Memory B cell (primary cell): ENCODE results near the gene ITK.

ENCODE experiments used
- ATAC-seq: fragments of 150-1000 bp; cut with Tn5 transposase; 2 replicates; pipeline ENCODE4 v1.10.0; 2021; ENCODE audit warnings: low read depth, mild to moderate bottlenecking, moderate library complexity
- DNase-seq, 2 donors: peaks; one replicate each; pipeline ENCODE4 v3.0.0; 2022; ENCODE audit warnings: low spot score in 2 of 2
- H3K27ac Mint-ChIP-seq: one replicate; pipeline ENCODE4 v1.8.0; 2022; ENCODE audit warnings: mild to moderate bottlenecking, moderate library complexity, mixed read lengths
- H3K27me3 Mint-ChIP-seq: one replicate; pipeline ENCODE4 v1.8.0; 2022; ENCODE audit warnings: mixed read lengths
- H3K36me3 Mint-ChIP-seq: one replicate; pipeline ENCODE4 v1.8.0; 2022; ENCODE audit warnings: mild to moderate bottlenecking, mixed read lengths
- H3K4me1 Mint-ChIP-seq: one replicate; pipeline ENCODE4 v1.8.0; 2022; ENCODE audit warnings: mixed read lengths
- H3K4me3 Mint-ChIP-seq: one replicate; pipeline ENCODE4 v1.8.0; 2022; ENCODE audit warnings: mild to moderate bottlenecking, moderate library complexity, mixed read lengths
- H3K9me3 Mint-ChIP-seq: one replicate; pipeline ENCODE4 v1.8.0; 2022; ENCODE audit warnings: mixed read lengths

ITK gene

GRCh38 chr5:157180374-157181264, at the start of gene ITK:
ITK (plus strand) TSS chr5:157180840; CDS start chr5:157180978, 138 bp downstream.
- Mint-ChIP-seq H3K36me3 (no peaks in the 10 kb centered on the region), H3K4me3 (no peak within 1 kb of the TSS), H3K27me3 (peaks cover 3% of the 10 kb centered on the region), H3K4me1 (peaks cover 4% of the 10 kb centered on the region), H3K27ac (no peak within 1 kb of the TSS), H3K9me3 (no peaks in the 10 kb centered on the region)
- ATAC-seq (no peak), DNase-seq (no peak)

- no peak for DNase-seq
- Mint-ChIP-seq H3K36me3 (peaks cover 2% of the 10 kb centered on the region), H3K27ac (no peak overlapping the region), H3K9me3 (no peaks in the 10 kb centered on the region), H3K27me3 (no peaks in the 10 kb centered on the region), H3K4me1 (peaks cover 6% of the 10 kb centered on the region), H3K4me3 (no peak overlapping the region)
- peak; percentile 58 for ATAC-seq
These were observed 49.7 kb upstream of the ITK start for GRCh38 chr5:157130925-157131324.

- H3K27me3 Mint-ChIP-seq: no peaks in the 10 kb centered on the region
- ATAC-seq: no peak
- no peak for DNase-seq
- H3K9me3 Mint-ChIP-seq: no peaks in the 10 kb centered on the region
- H3K36me3 Mint-ChIP-seq: peaks cover 2% of the 10 kb centered on the region
- no peak overlapping the region for H3K27ac Mint-ChIP-seq
- H3K4me3 Mint-ChIP-seq: no peak overlapping the region
- H3K4me1 Mint-ChIP-seq: peaks cover 9% of the 10 kb centered on the region
These were observed 48.4 kb upstream of the ITK start for GRCh38 chr5:157132281-157132612.

- Mint-ChIP-seq H3K27me3 (no peaks in the 10 kb centered on the region), H3K27ac (no peak overlapping the region), H3K36me3 (peaks cover 15% of the 10 kb centered on the region), H3K4me3 (no peak overlapping the region), H3K9me3 (no peaks in the 10 kb centered on the region), H3K4me1 (peaks cover 24% of the 10 kb centered on the region)
- ATAC-seq (no peak), DNase-seq (no peak)
These were observed 42.9 kb upstream of the ITK start for GRCh38 chr5:157137691-157138090.

- peak; percentile 75 to 94 for DNase-seq
- Mint-ChIP-seq H3K9me3 (no peaks in the 10 kb centered on the region), H3K27me3 (no peaks in the 10 kb centered on the region), H3K27ac (peak within 1 kb of the TSS; percentile 95), H3K4me1 (peaks cover 21% of the 10 kb centered on the region), H3K36me3 (peaks cover 14% of the 10 kb centered on the region), H3K4me3 (peak within 1 kb of the TSS; percentile 96)
- peak; percentile 96 for ATAC-seq
These were observed 38.1 kb upstream of the ITK start, which contains the start of gene MED7 for GRCh38 chr5:157142317-157143126. MED7 (minus strand) TSS chr5:157142865; CDS start chr5:157139431, 3,434 bp downstream.

- Mint-ChIP-seq H3K4me1 (peaks cover 21% of the 10 kb centered on the region), H3K36me3 (peaks cover 14% of the 10 kb centered on the region), H3K4me3 (peak overlapping the region; percentile 96), H3K9me3 (no peaks in the 10 kb centered on the region), H3K27me3 (no peaks in the 10 kb centered on the region), H3K27ac (peak overlapping the region; percentile 95)
- DNase-seq (peak in 1 of 2 donors; percentile 35), ATAC-seq (peak; percentile 48)
These were observed 37.3 kb upstream of the ITK start for GRCh38 chr5:157143127-157143971.

- H3K27ac Mint-ChIP-seq: no peak overlapping the region
- no peak overlapping the region for H3K4me3 Mint-ChIP-seq
- no peaks in the 10 kb centered on the region for H3K9me3 Mint-ChIP-seq
- DNase-seq (peak; percentile 74 to 75), ATAC-seq (peak; percentile 88)
- H3K27me3 Mint-ChIP-seq: no peaks in the 10 kb centered on the region
- peaks cover 6% of the 10 kb centered on the region for H3K4me1 Mint-ChIP-seq
- H3K36me3 Mint-ChIP-seq: no peaks in the 10 kb centered on the region
These were observed 31.7 kb upstream of the ITK start for GRCh38 chr5:157148734-157149615.

GRCh38 chr5:157150995-157151394, 29.6 kb upstream of the ITK start:
- Mint-ChIP-seq H3K27ac (no peak overlapping the region), H3K27me3 (no peaks in the 10 kb centered on the region), H3K36me3 (no peaks in the 10 kb centered on the region), H3K9me3 (no peaks in the 10 kb centered on the region), H3K4me1 (peaks cover 6% of the 10 kb centered on the region), H3K4me3 (no peak overlapping the region)
- no peak for DNase-seq
- no peak for ATAC-seq

- H3K36me3 Mint-ChIP-seq: no peaks in the 10 kb centered on the region
- H3K27ac Mint-ChIP-seq: no peak overlapping the region
- H3K27me3 Mint-ChIP-seq: peaks cover 2% of the 10 kb centered on the region
- no peak for DNase-seq
- H3K9me3 Mint-ChIP-seq: no peaks in the 10 kb centered on the region
- no peak for ATAC-seq
- H3K4me1 Mint-ChIP-seq: peaks cover 2% of the 10 kb centered on the region
- H3K4me3 Mint-ChIP-seq: no peak overlapping the region
These were observed 25.3 kb upstream of the ITK start for GRCh38 chr5:157155297-157155696.

GRCh38 chr5:157157293-157157891, 23.2 kb upstream of the ITK start:
- no peak overlapping the region for H3K4me3 Mint-ChIP-seq
- DNase-seq (no peak), ATAC-seq (no peak)
- H3K27me3 Mint-ChIP-seq: peaks cover 2% of the 10 kb centered on the region
- no peaks in the 10 kb centered on the region for H3K36me3 Mint-ChIP-seq
- peaks cover 2% of the 10 kb centered on the region for H3K4me1 Mint-ChIP-seq
- H3K27ac Mint-ChIP-seq: no peak overlapping the region
- H3K9me3 Mint-ChIP-seq: no peaks in the 10 kb centered on the region

GRCh38 chr5:157159209-157159751, 21.4 kb upstream of the ITK start:
- DNase-seq: no peak
- H3K36me3 Mint-ChIP-seq: no peaks in the 10 kb centered on the region
- no peak overlapping the region for H3K27ac Mint-ChIP-seq
- H3K9me3 Mint-ChIP-seq: no peaks in the 10 kb centered on the region
- no peak overlapping the region for H3K4me3 Mint-ChIP-seq
- peaks cover 7% of the 10 kb centered on the region for H3K27me3 Mint-ChIP-seq
- peaks cover 2% of the 10 kb centered on the region for H3K4me1 Mint-ChIP-seq
- ATAC-seq: no peak

- DNase-seq (no peak), ATAC-seq (no peak)
- Mint-ChIP-seq H3K27me3 (peaks cover 7% of the 10 kb centered on the region), H3K9me3 (no peaks in the 10 kb centered on the region), H3K36me3 (no peaks in the 10 kb centered on the region), H3K4me3 (no peak overlapping the region), H3K27ac (no peak overlapping the region), H3K4me1 (no peaks in the 10 kb centered on the region)
These were observed 20.6 kb upstream of the ITK start for GRCh38 chr5:157160001-157160400.
